Measurements from ENCODE around the gene SBNO2.
A peak's percentile ranks its signal among the peaks of the same experiment; 100 is the strongest.
"Not testable (repeated sequence)": the region's sequence is repeated elsewhere in the genome, so short reads cannot be mapped to it uniquely, and the experiment has no call there.

Gene SBNO2

GRCh38 chr19:1173845-1174809 is at the start of gene SBNO2:
Gene SBNO2 (minus strand): TSS chr19:1174268. CDS start chr19:1154276, 19,992 bp downstream.
- peak; percentile 99 for DNase-seq

GRCh38 chr19:1223018-1223855 is 49.2 kb upstream of the SBNO2 start:
- DNase-seq = no peak

GRCh38 chr19:1222394-1222793 is 48.3 kb upstream of the SBNO2 start:
- DNase-seq = no peak

- no peak for DNase-seq
Observed at GRCh38 chr19:1221904-1222255, 47.8 kb upstream of the SBNO2 start.

- DNase-seq = no peak
Observed at GRCh38 chr19:1220976-1221903, 47.2 kb upstream of the SBNO2 start.

GRCh38 chr19:1220477-1220930 is 46.4 kb upstream of the SBNO2 start:
- no peak for DNase-seq

- DNase-seq = no peak
Observed at GRCh38 chr19:1219786-1220476, 45.9 kb upstream of the SBNO2 start.

- no peak for DNase-seq
Observed at GRCh38 chr19:1218751-1219567, 44.9 kb upstream of the SBNO2 start.

- DNase-seq = no peak
Observed at GRCh38 chr19:1217366-1217765, 43.3 kb upstream of the SBNO2 start.

GRCh38 chr19:1216756-1217155 is 42.7 kb upstream of the SBNO2 start:
- DNase-seq = no peak

GRCh38 chr19:1214862-1215731 is 41.0 kb upstream of the SBNO2 start:
- no peak for DNase-seq

- DNase-seq = peak; percentile 32
Observed at GRCh38 chr19:1214299-1214861, 40.3 kb upstream of the SBNO2 start.

GRCh38 chr19:1213391-1214286 is 39.6 kb upstream of the SBNO2 start:
- DNase-seq = peak; percentile 58

GRCh38 chr19:1211494-1212234 is 37.6 kb upstream of the SBNO2 start:
- DNase-seq = no peak

GRCh38 chr19:1210227-1210538 is 36.1 kb upstream of the SBNO2 start:
- DNase-seq = no peak

GRCh38 chr19:1208830-1209229 is 34.8 kb upstream of the SBNO2 start:
- not testable (repeated sequence) for DNase-seq

GRCh38 chr19:1206864-1207450 is 32.9 kb upstream of the SBNO2 start:
- peak; percentile 40 for DNase-seq

Measured in activated CD4-positive, CD25-positive, alpha-beta regulatory T cell treated with anti-CD3 and anti-CD28 coated beads, Interleukin-2, amount 50 U/mL, for 72 hours (primary cell).